ENCODE measurements around the gene ANKRD39.

DNA sequence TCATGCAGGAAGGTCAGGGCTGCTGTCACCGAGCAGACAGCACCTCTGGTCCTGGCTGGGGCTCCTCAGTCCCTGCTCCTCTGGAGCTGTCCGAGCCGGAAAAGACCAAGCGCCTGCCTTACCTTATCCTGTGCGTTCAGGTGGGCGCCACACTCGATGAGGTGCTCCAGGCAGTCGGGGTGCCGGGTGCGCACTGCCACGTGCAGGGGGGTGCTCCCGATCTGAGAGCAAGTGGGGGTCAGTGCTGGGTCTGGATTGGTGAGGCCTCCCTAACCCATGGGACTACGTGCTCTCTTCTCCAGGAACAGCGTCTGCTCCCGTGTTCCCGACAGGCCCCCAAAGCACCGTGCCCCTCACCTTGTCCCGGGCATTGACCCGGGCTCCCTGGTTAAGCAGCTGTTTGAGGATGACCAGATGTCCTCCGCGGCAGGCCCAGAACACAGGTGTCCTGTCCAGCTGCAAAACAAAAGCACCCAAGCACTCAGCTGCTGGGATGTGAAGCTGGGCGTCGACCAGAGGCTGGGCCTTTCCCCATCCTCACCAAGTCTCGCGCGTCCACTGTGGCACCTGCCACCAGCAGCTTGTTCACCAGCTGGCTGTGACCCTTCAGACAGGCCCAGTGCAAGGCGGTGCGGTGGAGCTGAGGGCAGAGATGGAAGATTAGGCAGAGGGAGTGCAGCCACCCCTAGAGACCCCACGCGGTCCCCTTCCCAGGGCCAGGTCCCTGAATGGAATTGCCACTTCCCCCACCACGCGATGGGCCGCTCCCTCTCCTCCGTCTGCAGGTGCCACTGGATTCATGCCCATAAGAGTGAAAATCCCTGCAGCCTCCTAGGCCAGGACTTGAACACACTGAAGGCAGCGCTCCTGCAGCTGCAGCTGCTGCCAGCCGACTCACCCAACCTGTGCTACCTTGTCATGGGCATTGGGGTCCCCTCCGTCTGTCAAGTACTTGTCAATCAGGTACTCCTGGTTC, 17.7 kb downstream of the ANKRD39 start:
- TF ChIP-seq, protein P1, sequence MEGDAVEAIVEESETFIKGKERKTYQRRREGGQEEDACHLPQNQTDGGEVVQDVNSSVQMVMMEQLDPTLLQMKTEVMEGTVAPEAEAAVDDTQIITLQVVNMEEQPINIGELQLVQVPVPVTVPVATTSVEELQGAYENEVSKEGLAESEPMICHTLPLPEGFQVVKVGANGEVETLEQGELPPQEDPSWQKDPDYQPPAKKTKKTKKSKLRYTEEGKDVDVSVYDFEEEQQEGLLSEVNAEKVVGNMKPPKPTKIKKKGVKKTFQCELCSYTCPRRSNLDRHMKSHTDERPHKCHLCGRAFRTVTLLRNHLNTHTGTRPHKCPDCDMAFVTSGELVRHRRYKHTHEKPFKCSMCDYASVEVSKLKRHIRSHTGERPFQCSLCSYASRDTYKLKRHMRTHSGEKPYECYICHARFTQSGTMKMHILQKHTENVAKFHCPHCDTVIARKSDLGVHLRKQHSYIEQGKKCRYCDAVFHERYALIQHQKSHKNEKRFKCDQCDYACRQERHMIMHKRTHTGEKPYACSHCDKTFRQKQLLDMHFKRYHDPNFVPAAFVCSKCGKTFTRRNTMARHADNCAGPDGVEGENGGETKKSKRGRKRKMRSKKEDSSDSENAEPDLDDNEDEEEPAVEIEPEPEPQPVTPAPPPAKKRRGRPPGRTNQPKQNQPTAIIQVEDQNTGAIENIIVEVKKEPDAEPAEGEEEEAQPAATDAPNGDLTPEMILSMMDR (IDR thresholded peaks at IDR 0.05 in 8 of 11, conservative IDR thresholded peaks at IDR 0.05 in 3 of 11) = no peak
- TF ChIP-seq POLR2A (IDR thresholded peaks at IDR 0.05) = no peak
- peak in 2 of 3 donors; percentile 7 to 53 for TF ChIP-seq POLR2AphosphoS5 (IDR thresholded peaks at IDR 0.05)
